CD4-positive, alpha-beta T cell (primary cell): ENCODE data around the gene SORCS2. TPM values are rescaled to one million over a fixed set of nuclear protein-coding genes. Genes with fewer than 3 reads are reported as not detected.
"Not testable (repeated sequence)": the region's sequence is repeated elsewhere in the genome, so short reads cannot be mapped to it uniquely, and the experiment has no call there.

Experiments used
- ATAC-seq: fragments of 200-7000 bp; cut with Tn5 transposase; one replicate; pipeline ENCODE4 v1.10.0; 2022; ENCODE audit warnings: mild to moderate bottlenecking; ENCODE audit not compliant: poor library complexity
- CTCF ChIA-PET: fragments of 350-600 bp; sonication (Branson Sonifier 250); formaldehyde crosslinking; loops from one replicate; lab custom pipeline; 2021; ENCODE audit warnings: antibody characterized with exemption, inconsistent platforms; lab: Charles Lee
- POLR2A ChIA-PET: fragments of 350-600 bp; sonication (Branson Sonifier 250); formaldehyde crosslinking; loops from one replicate; lab custom pipeline; 2021; ENCODE audit warnings: antibody characterized with exemption, inconsistent platforms; lab: Charles Lee
- DNase-seq, 14 experiments: peaks; one replicate each; pipeline ENCODE4 v3.0.0-alpha.2; 2013 to 2020; ENCODE audit warnings: mixed read lengths in 2 of 14
- H3K27ac ChIP-seq, 2 donors: one replicate each; pipeline versions ENCODE4 v1.5.1 to v1.7.0; 2013; ENCODE audit warnings: low read length in 2 of 2, low read depth in 1 of 2, mild to moderate bottlenecking in 1 of 2
- H3K27me3 ChIP-seq, 2 experiments: 1 replicate in 1 of 2; 2 replicates in 1 of 2; pipeline versions ENCODE4 v1.6.1 to v1.7.0; 2013; ENCODE audit warnings: low read length in 2 of 2, control low read depth in 1 of 2, mild to moderate bottlenecking in 1 of 2, moderate library complexity in 1 of 2; ENCODE audit not compliant: insufficient read depth in 2 of 2, control insufficient read depth in 1 of 2
- H3K36me3 ChIP-seq: one replicate; pipeline ENCODE4 v1.6.1; 2013; ENCODE audit warnings: low read length, control low read depth; ENCODE audit not compliant: insufficient read depth
- H3K4me1 ChIP-seq: one replicate; pipeline ENCODE4 v1.6.1; 2013; ENCODE audit warnings: low read length, control low read depth; ENCODE audit not compliant: insufficient read depth
- H3K4me3 ChIP-seq: one replicate; pipeline ENCODE4 v1.5.1; 2013; ENCODE audit warnings: mild to moderate bottlenecking, low read length, moderate library complexity
- H3K9me3 ChIP-seq, 2 experiments: 1 replicate in 1 of 2; 2 replicates in 1 of 2; pipeline versions ENCODE4 v1.6.1 to v1.7.0; 2013; ENCODE audit warnings: low read length in 2 of 2, mild to moderate bottlenecking in 2 of 2, control low read depth in 1 of 2, moderate library complexity in 1 of 2; ENCODE audit not compliant: control insufficient read depth in 1 of 2, insufficient read depth in 1 of 2
- H3K27ac Mint-ChIP-seq: one replicate; pipeline ENCODE4 v1.8.0; 2020; ENCODE audit warnings: mixed read lengths
- H3K27me3 Mint-ChIP-seq: one replicate; pipeline ENCODE4 v1.8.0; 2021; ENCODE audit warnings: mixed read lengths
- H3K36me3 Mint-ChIP-seq: one replicate; pipeline ENCODE4 v1.8.0; 2021; ENCODE audit warnings: low read depth, mixed read lengths
- H3K4me1 Mint-ChIP-seq: one replicate; pipeline ENCODE4 v1.8.0; 2021; ENCODE audit warnings: low read depth, mixed read lengths
- H3K4me3 Mint-ChIP-seq: one replicate; pipeline ENCODE4 v1.8.0; 2020; ENCODE audit warnings: mild to moderate bottlenecking, mixed read lengths
- H3K9me3 Mint-ChIP-seq: one replicate; pipeline ENCODE4 v1.8.0; 2020; ENCODE audit warnings: mixed read lengths
- intact Hi-C, 2 experiments: fragments of 100-400 bp; cut with DNase I in 1 of 2; cut with micrococcal nuclease in 1 of 2; formaldehyde crosslinking; loops; one replicate each; pipeline versions ENCODE4 v1.15.1 to v1.9.0; 2023 to 2025; cut with DNase I, micrococcal nuclease
- total RNA-seq, 174 experiments: library from RNA in 2 of 174; stranded (reverse) in 2 of 174; gene quantifications; one replicate each; pipeline ENCODE4 v1.2.3 and lab custom pipeline; 2021 to 2026
- TF ChIP-seq, protein P1 (sequence below): fragments of 200-600 bp; IDR thresholded peaks from one replicate; pipeline ENCODE4 v1.8.0; 2022; ENCODE audit warnings: antibody characterized with exemption, mild to moderate bottlenecking

Gene SORCS2
- total RNA-seq, 2 experiments from 2014 or later = not detected

DNA sequence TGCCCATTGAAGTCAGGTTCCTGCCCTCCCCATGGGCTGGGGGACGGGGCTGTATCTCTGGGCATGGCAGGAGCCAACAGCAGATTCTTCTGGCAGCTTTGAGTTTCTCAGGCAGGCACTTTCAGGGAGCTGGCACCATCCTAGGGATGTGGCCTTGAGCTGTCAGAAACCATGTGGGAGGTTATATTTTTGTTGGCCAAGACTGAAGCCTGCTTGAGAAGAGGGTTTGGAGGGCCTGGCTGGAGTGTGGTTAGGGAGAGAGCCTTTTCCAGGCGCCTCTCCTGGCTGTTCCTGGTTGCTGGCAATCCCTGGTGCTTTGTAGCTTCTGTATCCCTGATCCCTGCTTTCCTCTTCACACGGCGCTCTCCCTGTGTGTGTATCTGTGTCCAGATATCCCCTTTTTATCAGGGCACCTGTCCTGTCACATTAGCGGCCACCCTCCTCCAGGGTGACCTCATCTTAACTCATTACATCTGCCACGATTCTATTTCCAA, 30.6 kb upstream of the SORCS2 start:
- no peak overlapping the region for H3K27ac ChIP-seq
- H3K4me1 Mint-ChIP-seq = no peaks in the 10 kb centered on the region
- ATAC-seq = no peak
- no peaks in the 10 kb centered on the region for H3K36me3 ChIP-seq
- POLR2A ChIA-PET = no interaction called here
- peak in 1 of 14 experiments; percentile 20 for DNase-seq
- intact Hi-C loops = no loop called here
- H3K4me3 Mint-ChIP-seq = no peak overlapping the region
- TF ChIP-seq, protein P1, sequence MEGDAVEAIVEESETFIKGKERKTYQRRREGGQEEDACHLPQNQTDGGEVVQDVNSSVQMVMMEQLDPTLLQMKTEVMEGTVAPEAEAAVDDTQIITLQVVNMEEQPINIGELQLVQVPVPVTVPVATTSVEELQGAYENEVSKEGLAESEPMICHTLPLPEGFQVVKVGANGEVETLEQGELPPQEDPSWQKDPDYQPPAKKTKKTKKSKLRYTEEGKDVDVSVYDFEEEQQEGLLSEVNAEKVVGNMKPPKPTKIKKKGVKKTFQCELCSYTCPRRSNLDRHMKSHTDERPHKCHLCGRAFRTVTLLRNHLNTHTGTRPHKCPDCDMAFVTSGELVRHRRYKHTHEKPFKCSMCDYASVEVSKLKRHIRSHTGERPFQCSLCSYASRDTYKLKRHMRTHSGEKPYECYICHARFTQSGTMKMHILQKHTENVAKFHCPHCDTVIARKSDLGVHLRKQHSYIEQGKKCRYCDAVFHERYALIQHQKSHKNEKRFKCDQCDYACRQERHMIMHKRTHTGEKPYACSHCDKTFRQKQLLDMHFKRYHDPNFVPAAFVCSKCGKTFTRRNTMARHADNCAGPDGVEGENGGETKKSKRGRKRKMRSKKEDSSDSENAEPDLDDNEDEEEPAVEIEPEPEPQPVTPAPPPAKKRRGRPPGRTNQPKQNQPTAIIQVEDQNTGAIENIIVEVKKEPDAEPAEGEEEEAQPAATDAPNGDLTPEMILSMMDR = no peak
- H3K27me3 ChIP-seq = no peaks in the 10 kb centered on the region
- H3K27me3 Mint-ChIP-seq = peaks cover 5% of the 10 kb centered on the region
- no peak overlapping the region for H3K4me3 ChIP-seq
- CTCF ChIA-PET = no interaction called here
- H3K9me3 Mint-ChIP-seq = no peaks in the 10 kb centered on the region
- no peaks in the 10 kb centered on the region for H3K36me3 Mint-ChIP-seq
- no peak overlapping the region for H3K27ac Mint-ChIP-seq
- H3K4me1 ChIP-seq = no peaks in the 10 kb centered on the region
- no peaks in the 10 kb centered on the region for H3K9me3 ChIP-seq

DNA sequence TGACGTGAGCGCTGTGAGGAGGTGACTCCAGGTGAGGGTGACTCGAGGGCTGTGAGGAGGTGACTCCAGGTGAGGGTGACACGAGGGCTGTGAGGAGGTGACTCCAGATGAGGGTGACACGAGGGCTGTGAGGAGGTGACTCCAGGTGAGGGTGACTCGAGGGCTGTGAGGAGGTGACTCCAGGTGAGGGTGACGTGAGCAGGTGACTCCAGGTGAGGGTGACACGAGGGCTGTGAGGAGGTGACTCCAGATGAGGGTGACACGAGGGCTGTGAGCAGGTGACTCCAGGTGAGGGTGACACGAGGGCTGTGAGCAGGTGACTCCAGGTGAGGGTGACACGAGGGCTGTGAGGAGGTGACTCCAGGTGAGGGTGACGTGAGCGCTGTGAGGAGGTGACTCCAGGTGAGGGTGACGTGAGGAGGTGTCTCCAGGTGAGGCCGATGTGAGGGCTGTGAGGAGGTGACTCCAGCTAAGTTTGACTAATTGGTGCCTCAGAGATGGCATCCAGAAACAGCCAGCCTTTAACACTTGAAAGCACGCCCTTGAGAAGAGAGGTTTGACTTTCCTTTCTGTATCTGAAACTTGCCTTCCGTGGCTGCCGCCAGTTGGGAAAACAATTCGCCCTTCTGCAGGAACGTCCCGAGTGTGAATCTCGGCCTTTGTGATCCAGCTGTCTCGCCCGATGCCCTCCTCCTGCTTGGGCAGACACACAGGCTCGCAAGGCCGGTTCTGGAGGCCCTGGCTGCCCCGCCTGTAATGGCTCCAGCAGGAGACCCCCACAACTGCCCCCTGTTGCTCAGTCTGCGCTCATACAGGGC, 27.1 kb upstream of the SORCS2 start:
- H3K4me1 ChIP-seq, intact Hi-C loops, CTCF ChIA-PET, H3K27ac ChIP-seq, H3K27me3 Mint-ChIP-seq, ATAC-seq, H3K9me3 Mint-ChIP-seq, H3K27ac Mint-ChIP-seq, H3K4me3 ChIP-seq, H3K4me1 Mint-ChIP-seq, POLR2A ChIA-PET, H3K36me3 Mint-ChIP-seq, H3K9me3 ChIP-seq, H3K36me3 ChIP-seq, H3K4me3 Mint-ChIP-seq, H3K27me3 ChIP-seq: not testable (repeated sequence)
- DNase-seq = peak in 1 of 14 experiments; percentile 24

DNA sequence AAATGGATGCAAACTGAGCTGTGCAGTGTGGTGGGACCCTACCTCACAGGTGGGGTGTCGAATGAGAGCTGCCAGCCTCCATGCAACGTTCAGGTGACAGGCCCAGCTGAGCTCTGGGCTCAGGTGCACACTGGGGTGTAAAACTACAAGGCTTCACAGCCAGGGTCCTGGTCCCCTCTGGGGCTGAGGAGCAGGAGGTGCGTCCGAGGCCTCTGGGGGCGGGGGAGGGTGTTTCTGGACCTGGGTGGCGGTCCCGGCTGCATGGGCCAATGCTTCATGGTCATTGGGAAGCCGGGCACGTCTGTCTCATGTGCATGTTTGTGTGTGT, 26.5 kb upstream of the SORCS2 start:
- ChIA-PET POLR2A (no interaction called here), CTCF (no interaction called here)
- intact Hi-C loops = no loop called here
- Histone ChIP-seq H3K27ac (no peak overlapping the region), H3K36me3 (no peaks in the 10 kb centered on the region), H3K4me1 (peaks cover 5% of the 10 kb centered on the region), H3K9me3 (no peaks in the 10 kb centered on the region), H3K4me3 (no peak overlapping the region), H3K27me3 (peaks cover 0 to 4% of the 10 kb centered on the region in 2 experiments)
- H3K27ac Mint-ChIP-seq = no peak overlapping the region
- DNase-seq (no peak), ATAC-seq (no peak)
- no peak overlapping the region for H3K4me3 Mint-ChIP-seq
- no peaks in the 10 kb centered on the region for H3K36me3 Mint-ChIP-seq
- H3K27me3 Mint-ChIP-seq = no peaks in the 10 kb centered on the region
- TF ChIP-seq, protein P1 = no peak
- H3K4me1 Mint-ChIP-seq = no peaks in the 10 kb centered on the region
- H3K9me3 Mint-ChIP-seq = no peaks in the 10 kb centered on the region

DNA sequence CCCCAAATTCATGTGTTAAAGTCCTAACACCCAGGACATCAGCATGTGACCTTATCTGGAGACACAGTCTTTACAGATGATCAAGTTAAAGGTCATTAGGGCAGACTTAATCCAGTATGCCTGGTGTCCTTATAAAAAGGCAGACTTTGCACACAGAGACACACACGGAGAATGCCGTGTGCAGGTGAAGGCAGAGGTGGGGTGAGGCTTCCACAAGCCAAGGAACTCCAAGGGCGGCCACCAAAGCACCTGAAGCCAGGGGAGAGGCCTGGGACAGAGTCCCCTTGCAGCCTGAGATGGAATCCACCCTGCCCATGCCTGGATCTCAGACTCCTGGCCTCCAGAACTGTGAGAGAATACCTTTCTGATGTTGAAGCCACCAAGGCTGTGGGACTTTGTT, 26.1 kb upstream of the SORCS2 start:
- H3K27me3 Mint-ChIP-seq = no peaks in the 10 kb centered on the region
- intact Hi-C loops = no loop called here
- Histone ChIP-seq H3K27me3 (peaks cover 0 to 4% of the 10 kb centered on the region in 2 experiments), H3K4me1 (peaks cover 5% of the 10 kb centered on the region), H3K27ac (no peak overlapping the region), H3K36me3 (no peaks in the 10 kb centered on the region), H3K9me3 (no peaks in the 10 kb centered on the region), H3K4me3 (no peak overlapping the region)
- H3K9me3 Mint-ChIP-seq = no peaks in the 10 kb centered on the region
- TF ChIP-seq, protein P1 = no peak
- ChIA-PET CTCF (no interaction called here), POLR2A (no interaction called here)
- H3K4me3 Mint-ChIP-seq = no peak overlapping the region
- H3K4me1 Mint-ChIP-seq = no peaks in the 10 kb centered on the region
- ATAC-seq = no peak
- no peak for DNase-seq
- no peak overlapping the region for H3K27ac Mint-ChIP-seq
- no peaks in the 10 kb centered on the region for H3K36me3 Mint-ChIP-seq
